Measurements from ENCODE around the gene CDH13.

Gene CDH13

DNA sequence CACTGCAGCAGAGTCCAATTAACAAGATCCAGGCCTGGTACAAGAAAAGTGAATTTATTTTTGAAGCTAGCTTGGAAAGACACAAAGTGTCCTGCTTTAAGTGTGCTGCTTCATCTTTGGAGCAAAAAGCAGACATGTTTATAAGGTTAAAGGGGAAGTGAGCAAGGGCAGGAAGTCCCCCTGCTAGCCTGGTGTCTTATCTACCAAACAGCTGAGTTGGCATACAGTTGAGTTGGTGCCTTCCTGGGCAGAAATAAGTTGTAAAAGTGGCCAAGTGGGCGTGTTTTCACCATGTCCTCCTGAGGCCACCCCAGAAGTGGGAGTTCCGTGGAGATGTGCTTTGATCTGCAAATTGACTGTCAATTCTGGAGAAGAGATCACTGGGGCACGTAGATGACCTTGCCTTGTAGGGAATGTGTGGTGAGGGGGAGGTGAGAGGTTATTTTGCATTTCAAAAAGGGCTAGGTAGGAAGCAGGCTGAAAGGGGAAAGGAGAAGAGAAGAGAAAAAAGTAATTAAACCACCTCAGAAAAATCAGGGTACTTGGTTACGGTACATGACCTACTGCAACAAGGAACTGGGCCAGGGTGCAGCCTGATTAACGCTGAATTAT, 1142.7 kb downstream of the CDH13 start:
- no peak for DNase-seq (ENCODE audit: low spot score)

DNA sequence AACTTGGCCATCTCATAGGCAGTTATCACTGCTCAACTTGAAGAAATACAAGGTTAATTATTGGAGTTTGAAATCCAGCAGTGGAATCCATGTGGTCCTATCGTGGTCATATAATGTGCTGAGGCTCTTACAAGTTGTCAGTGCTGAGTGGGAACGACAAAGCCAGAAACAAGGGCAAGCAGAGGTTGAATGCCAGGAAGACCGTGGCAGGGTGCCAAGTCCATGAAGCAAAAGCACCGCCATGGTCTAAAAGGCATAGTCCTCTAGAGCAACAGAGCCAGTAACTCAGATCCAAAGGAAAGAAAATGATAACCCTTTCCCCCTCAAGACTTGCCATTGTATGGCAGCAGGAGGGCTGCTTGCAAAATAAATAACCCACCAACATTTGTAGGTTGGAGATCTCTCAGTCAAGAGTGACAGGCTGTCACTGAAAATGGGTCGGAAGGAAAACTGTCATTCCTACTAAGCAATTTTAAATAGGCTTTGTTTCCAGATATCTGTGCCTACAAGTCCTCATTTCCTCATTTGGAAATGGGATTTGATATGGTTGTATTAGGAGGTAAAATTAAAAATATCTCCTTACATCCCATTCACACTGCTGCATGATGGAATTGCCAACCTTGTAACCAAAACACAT, 1144.7 kb downstream of the CDH13 start:
- no peak for DNase-seq (ENCODE audit: low spot score)

DNA sequence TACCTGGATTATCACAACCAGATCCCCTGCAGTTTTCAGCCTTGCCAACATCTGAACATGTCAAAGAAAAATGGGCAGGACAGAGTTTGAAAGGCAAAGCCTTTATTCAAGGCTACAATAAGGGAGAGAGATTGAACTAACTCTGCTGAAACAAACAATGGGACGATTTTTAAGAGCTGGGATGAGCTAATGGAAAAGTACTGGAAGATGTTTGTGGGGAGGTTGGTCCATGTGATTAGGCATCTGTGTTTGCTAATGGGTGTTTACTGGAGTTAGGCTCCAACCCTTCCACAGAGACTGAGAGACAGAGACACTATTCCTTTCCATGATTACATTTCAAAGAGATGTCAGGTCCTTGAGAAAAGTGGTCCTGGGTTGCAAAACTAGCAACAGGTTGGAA, 1146.0 kb downstream of the CDH13 start:
- no peak for DNase-seq (ENCODE audit: low spot score)

DNA sequence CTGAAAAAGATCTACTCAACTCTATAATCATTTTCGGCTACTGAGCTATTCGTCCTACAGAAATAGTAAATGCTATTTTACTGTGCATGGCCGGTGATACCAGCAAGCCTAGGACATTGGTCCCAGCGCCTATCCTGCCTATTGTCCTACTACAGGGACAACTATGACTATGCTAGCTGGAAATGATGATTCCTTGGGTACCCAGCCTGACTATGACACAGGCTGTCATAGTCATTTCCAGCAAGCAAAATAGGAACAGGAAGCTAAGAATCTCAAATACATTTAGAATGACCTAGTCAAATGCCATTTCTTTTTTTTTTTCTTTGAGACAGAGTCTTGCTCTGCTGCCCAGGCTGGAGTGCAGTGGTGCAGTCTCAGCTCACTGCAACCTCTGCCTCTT, 1147.3 kb downstream of the CDH13 start:
- DNase-seq (ENCODE audit: low spot score), result no peak

DNA sequence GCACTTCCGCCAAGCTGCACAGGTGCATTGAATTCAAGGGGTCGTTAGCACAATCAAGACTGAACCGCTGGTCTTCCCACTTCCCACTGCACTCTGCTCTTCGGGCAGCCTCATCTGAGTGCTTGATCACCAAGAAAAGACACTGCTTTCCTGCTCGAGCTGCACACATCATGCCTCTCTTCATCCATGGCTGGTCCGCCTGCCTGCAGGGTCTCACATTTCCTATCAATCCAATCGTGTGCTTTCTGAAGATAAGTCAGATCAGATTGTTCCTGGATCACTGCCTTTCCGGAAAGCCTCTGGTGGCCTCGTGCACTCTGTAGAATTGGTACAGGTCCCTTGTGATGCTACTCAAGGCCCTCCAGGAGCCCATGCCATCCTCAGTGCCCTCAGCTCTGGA, 1150.2 kb downstream of the CDH13 start:
- DNase-seq (ENCODE audit: low spot score), result no peak

DNA sequence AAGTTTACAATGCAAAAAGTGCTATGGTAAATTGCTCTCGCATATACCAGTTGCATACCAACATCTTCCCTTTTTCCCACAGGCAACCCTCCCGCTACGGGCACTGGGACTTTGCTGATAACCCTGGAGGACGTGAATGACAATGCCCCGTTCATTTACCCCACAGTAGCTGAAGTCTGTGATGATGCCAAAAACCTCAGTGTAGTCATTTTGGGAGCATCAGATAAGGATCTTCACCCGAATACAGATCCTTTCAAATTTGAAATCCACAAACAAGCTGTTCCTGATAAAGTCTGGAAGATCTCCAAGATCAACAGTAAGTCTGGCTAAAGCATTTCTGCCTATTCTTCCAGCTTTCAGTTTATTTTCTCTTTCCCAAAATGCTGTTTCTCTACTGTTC, 1153.1 kb downstream of the CDH13 start:
- DNase-seq (ENCODE audit: low spot score), result peak; percentile 45

DNA sequence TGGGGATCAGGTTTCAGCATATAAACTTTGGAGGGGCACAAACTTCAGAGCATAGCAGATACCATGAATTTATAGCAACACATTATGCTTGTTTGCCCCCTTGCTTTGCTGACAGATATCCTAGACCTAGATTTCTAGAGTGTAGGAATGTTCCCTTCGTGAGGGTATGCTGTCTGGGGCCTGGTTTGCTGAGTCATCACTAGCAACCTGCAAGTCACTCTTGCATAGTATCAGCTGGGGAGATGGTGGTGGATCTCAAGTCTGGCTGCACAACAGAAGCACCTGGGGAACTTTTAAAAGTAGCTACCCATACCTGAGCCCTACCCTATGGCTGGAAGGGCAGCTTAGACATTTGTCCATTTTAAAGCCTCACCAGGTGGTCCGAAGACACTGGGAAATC, 1158.7 kb downstream of the CDH13 start:
- no peak for DNase-seq (ENCODE audit: low spot score)

DNA sequence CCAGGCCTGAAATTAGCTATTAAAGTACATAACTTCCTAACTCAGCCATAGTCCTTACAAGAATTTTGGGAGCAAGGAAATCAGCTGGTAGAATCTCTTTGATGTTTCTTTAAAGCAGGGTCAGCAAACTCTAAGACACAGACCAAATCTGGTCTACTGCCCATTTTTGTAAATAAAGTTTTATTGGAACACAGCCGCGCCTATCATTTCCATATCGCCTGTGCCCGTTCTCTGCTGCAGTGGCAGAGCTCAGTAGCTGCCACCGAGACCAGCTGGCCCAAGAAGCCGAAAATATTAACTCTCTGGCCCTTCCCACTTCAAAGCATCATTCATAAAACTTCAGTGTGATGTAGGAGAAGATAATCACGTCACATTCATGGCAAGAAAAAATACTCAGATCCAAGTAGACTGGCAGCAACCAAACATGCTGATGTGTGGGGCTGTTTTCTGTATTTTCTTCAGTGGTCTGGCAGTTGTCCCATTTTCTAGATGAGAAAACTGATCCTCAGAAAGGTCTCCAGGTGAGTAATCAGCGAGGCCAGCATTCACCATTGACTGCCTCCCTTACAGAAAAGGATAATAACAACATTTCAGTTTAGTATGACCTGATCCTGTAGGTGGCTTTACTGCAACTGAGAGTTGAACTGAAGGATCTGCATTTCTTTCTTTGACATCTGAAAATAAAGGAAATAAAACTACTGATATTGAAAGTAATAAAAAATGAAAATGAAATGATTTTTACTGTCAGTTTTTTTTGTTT, 1163.1 kb downstream of the CDH13 start:
- DNase-seq (ENCODE audit: low spot score), result no peak

DNA sequence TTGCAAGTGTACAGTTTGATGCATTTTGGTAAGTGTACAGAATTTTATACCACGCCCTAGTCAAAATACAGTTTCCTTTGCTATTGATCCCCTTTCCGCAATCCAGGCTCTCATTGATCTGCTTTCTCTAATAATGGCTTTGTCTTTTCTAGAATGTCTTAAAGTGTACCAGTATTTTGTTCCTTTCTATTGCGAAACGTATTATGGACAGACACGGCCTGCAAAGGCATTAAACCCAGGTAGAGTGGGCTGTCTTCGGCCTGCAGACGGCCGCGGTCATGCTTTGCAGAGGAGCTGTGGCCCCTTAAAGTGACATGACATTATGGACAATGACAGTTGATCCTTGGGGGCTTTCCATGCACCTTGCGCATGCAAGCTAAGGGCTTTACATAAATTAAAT, 1165.1 kb downstream of the CDH13 start:
- DNase-seq (ENCODE audit: low spot score), result no peak

DNA sequence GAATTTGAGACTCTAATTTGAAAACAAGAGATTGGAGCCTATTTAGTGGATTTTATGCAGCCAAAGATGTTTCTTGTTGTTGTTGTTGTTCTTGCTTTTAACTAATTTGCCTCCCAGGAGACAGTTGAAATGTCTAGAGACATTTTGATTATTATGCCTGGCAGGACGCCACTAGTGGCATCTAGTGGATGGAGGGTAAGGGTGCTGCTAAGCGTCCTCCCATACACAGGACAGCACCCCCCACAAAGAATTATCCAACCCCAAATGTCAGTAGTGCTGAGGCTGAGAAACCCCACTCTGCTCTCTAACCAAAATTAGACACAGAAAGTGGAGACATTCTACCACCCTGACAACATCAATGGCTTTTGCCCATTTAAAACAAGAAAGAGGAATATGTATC, 1165.6 kb downstream of the CDH13 start:
- DNase-seq (ENCODE audit: low spot score), result no peak

DNA sequence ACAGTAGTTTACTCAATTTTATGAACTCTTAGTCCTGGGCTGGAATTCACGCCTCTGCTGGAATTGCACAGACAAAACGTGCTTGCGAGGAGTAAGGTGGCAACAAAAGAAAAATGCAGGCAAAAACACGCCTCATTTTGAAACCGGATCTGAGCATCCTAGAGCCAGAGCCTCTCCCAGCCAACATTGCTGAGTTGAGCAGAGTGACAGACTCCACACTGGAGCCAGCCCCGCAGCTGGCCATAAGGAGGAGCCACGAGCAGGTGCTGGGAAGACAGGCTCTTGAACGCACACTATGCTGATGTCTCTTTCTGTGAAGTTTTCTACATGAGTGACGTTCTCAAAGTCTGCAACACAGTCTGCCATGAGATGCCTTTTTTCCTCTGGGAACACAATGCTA, 1166.4 kb downstream of the CDH13 start:
- no peak for DNase-seq (ENCODE audit: low spot score)

DNA sequence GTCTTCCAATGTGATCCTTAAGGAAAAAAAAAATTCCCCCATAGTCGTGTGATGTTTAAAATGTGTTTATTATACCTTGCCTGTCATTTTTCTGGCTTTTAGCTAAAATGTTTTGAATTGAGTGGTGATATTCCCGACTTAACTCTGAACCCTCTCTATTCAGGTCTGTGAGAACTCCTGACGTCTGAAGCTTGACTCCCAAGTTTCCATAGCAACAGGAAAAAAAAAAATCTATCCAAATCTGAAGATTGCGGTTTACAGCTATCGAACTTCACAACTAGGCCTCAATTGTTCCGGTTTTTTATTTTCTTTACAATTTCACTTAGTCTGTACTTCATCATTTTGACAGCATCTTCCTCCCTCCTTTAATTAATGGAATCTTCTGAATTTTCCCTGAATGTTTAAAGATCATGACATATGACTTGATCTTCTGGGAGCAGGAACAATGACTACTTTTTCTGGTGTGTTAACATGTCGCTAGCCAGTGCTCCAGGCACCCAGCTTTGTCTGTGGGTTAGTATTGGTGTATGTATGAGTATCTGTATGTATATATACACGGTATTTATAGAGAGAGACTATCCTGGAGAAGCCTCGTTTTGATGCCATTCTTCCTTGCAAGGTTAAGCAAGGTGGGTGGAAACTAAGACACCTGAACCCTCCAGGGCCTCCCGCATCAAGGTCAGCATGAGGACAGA, 1168.2 kb downstream of the CDH13 start:
- no peak for DNase-seq (ENCODE audit: low spot score)

DNA sequence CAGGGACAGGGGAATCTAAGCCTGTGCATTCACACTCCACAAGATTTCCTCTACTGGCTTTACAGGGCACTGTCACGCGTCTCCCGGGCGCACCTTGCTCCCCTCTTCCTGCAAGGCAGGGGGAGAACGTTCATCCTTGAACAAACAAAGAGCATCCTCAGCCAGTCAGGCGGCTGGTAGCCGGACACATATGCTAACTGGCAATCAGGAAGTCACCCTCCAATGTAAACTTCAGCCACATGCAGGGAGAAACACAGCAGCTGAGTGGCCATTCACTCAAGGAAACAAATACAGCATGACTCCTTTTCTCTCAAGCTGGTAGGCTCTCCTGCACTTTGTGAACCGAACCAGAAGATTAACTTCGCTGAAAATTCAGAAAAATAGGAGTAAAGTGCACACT, 1170.2 kb downstream of the CDH13 start:
- DNase-seq (ENCODE audit: low spot score), result no peak

DNA sequence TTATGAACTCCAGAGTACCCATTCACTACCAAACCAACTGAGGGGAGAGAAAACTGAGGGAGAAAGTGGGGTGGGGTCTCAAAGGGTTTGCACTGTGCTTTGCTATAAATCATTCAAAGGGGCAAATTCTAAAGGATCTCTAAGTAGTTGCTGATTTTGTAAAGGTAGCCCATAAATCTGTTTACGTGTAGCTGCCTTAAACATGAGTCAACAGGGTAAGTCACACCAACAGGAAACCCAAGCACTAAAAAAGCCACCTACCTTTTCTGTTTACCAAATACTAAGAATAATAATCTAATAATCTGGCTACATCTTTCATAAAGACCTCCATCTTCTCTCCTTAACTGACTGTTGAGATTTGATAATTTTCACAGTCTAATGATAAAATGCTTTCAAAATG, 1172.6 kb downstream of the CDH13 start:
- no peak for DNase-seq (ENCODE audit: low spot score)

DNA sequence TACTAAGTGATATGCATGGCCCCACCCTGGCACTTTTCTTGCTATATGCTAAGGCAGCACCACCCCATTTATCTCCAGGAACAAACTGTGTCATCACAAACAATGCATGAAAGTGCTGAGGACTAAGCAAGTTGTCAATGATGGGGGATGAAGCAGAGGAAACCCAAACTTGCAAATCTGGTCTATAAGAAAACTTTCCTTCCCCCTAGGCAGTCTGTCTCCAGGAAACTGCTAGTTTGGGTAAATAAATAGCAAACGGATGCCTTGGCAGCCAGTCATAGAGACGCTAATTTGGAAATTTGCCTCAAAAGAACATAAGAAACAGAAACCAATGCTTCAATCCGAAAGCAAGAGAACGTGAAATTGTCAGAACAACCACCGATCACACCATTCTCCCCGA, 1175.4 kb downstream of the CDH13 start:
- peak; percentile 11 for DNase-seq (ENCODE audit: low spot score)

DNA sequence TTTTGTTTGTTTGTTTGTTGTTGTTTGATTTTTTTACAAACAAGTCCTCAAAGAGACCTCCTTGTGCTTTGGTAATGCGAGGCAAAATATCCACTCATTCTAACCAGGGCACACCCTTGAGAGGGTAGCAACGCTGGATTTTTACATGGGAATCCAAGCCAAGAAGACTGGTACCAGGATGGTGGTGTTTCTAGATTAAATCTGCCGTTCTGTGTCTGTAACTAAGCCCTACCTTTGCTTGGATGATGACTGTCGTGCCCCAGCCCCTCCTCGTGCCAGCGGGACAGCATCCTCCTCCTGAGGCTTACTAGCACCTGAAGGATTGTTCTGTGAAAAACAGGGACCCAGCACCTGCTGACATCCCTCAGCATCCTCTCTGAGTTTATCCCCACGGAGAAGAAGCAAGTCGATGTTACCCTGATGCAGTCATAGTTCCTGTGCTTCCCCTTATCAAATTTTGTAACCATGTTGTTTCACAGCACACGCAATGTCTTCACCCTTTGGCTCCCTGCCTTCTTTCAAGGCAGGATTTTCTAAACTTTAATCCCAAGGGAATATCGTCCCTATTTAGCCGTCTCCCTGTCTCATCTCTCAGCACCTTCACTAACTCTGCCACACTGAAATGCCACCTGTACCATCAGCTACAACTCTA, 1175.9 kb downstream of the CDH13 start:
- no peak for DNase-seq (ENCODE audit: low spot score)

DNA sequence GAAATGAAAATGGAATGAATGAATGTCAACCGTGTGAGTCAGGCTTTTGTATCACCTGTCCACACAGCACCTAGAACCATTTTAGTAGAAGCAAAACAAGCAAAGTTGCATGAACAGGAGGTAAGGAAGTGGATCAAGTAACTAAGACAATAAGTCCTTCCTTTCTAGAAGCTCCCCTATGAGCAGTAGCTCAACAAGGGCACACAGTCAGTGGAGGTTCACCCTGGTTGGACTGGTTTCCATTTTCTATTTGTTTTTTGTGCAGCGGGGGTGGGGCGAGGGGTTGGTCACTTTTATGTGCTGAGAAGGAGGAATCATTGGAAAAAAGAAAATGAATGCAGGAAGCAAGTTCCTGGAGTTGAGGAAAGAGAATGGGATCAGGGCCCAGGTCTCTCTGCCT, 1177.0 kb downstream of the CDH13 start:
- no peak for DNase-seq (ENCODE audit: low spot score)

DNA sequence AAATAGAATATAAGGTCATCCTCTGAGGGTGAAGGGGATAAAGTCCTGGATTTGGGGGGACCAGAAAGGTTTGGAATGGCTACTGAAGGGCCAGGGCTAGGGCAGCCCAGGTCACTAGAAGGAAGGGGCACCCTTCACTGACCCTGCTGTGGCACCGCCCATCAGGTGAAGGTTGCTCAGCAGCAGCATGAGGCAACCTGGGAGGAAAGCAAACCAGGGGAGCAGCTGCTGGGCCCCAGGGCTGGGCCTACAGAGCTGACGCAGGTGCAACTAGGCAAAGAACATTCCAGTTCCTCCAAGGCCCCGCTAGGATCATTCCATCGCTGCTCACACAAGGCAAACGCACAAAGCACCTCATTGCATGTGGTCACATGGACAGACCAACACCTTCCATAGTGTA, 1177.6 kb downstream of the CDH13 start:
- DNase-seq (ENCODE audit: low spot score), result no peak

DNA sequence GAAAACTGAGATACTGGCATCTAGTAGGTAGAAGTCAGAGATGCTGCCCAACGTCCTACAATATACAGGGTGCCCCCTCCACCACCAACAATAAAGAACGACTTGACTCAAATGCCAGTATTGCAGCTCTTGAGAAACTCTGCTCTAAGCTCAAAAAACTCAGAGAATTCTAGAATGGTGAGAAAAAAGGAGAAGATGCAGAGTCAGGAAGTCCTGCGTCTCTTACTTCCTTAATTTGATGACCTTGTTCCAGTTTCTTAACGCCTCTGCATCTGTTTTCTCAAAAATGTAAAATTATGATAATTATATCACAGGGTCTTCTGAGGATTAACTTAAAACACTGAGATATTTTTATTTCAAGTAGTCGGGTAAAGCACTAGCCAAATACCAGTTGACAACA, 1179.3 kb downstream of the CDH13 start:
- DNase-seq (ENCODE audit: low spot score), result no peak

DNA sequence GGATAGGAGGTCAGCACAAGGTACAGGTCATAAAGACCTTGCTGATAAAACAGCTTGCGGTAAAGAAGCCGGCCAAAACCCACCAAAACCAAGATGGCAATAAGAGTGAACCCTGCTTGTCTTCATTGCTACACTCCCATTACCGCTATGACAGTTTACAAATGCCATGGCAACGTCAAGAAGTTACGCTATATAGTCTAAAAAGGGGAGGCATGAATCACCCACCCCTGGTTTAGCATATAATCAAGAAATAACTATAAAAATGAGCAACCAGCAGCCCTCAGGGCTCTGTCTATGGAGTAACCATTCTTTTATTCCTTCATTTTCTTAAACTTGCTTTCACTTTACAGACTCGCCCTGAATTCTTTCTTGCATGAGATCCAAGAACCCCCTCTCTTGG, 1180.0 kb downstream of the CDH13 start:
- no peak for DNase-seq (ENCODE audit: low spot score)

DNA sequence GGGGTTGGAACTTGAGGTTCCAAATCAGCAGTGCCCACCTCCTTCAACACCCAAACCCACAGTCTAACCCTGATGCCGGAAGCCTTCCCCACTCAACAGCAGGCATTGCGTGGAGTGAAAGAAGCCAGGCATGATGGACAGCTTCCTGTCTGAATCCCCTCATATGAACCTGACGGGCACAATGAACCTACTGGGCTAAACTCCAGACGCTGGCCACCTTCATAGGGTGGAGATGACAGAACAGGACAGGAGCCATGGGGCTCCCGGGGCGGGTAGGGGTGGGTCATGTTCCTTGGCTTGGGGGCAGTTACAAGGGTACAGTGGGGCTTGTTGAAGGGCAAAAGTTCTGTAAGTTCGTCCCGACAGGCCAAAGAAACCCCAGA, 1180.5 kb downstream of the CDH13 start:
- no peak for DNase-seq (ENCODE audit: low spot score)

DNA sequence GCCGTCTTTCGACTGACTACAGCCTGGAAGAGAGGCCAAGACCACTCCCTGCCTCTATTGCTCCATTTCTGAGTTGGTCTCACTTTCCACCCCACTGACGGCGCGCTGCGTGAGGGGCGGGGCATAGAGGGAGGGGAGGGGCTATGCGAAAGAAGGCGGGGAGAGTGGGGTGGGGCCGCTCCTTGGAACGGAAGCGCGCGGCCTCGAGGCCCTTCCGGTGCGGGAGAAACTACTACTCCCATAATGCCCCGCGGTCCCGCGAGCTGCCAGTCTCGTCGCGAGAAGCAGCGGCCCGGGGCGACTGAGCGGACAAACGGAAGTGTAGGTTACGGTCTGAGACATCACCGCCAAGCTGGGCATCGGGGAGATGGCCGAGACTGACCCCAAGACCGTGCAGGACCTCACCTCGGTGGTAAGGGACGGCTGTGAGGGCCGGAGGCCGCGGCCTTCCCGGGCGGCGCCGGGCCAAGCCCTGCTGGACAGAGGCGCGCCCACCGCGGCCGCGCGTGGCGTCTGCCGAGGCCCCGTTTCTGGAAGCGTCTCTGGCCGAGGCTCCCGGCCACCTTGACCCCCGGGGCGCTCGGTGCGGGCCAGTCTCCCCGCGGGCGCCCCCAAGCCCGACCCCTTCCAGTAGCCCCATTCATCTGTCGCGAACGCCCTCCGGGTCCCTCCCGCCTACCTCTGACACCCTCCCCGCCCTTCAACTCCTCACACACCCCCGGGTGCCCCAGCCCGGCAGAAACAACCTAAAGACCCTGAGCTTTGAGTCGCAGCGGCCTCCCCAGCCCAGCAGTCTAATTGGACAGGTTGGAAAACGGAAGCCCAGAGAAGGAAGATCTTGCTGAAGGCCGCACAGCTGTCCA, 1181.2 kb downstream of the CDH13 start, which contains the start of gene HSBP1:
TSS of gene HSBP1 (plus strand) at position 269 of the 863 bp plus-strand sequence. CDS start at position 368, 99 bp downstream.
- DNase-seq (ENCODE audit: low spot score), result peak; percentile 95

Measured in COLO829 (cell line).